AG04450 (cell line): ENCODE results near the gene SCD5. TPM values are rescaled to one million over a fixed set of nuclear protein-coding genes. Genes with fewer than 3 reads are reported as not detected.

ENCODE experiments used
- CTCF ChIA-PET: fragments of 300-600, 350-600 bp; formaldehyde crosslinking; extraction: SDS; loops from one replicate; lab custom pipeline; 2022; ENCODE audit warnings: antibody characterized with exemption, inconsistent platforms; lab: Charles Lee
- POLR2A ChIA-PET: fragments of 350-600 bp; formaldehyde crosslinking; extraction: SDS; loops from one replicate; lab custom pipeline; 2021; ENCODE audit warnings: antibody characterized with exemption, inconsistent platforms; lab: Yijun Ruan, JAX
- DNase-seq: peaks from one replicate; pipeline ENCODE4 v3.0.0-alpha.2; 2011; ENCODE audit warnings: low read depth, low spot score
- H3K27ac ChIP-seq: one replicate; pipeline ENCODE4 v1.5.1; 2012; ENCODE audit warnings: low read depth, low read length, control low read depth
- H3K27me3 ChIP-seq: one replicate; pipeline ENCODE4 v1.6.0; 2012; ENCODE audit warnings: low read length; ENCODE audit not compliant: control insufficient read depth, insufficient read depth
- H3K4me3 ChIP-seq: 2 replicates; pipeline ENCODE4 v1.5.1; 2011; ENCODE audit warnings: mild to moderate bottlenecking, low read depth, low read length, control low read depth
- H3K9me3 ChIP-seq: 2 replicates; pipeline ENCODE4 v1.5.1; 2012; ENCODE audit warnings: low read length; ENCODE audit not compliant: control insufficient read depth, insufficient read depth
- CTCF ChIP-seq: IDR thresholded peaks from 2 replicates; pipeline ENCODE4 v1.5.1; 2011; ENCODE audit warnings: low read depth, low read length, control low read depth, inconsistent platforms
- polyA plus RNA-seq: library from polyadenylated mRNA; depleted of rRNA; stranded (reverse); fragments of >200 nt; gene quantifications from 2 replicates; pipeline ENCODE4 v1.2.3, GENCODE V29; 2011

The SCD5 gene
- polyA plus RNA-seq, 1 experiment, result 13.1 TPM

GRCh38 chr4:82661181-82661992 is 137.2 kb downstream of the SCD5 start:
- ChIA-PET POLR2A (no interaction called here), CTCF (no interaction called here)
- no peak for TF ChIP-seq CTCF
- Histone ChIP-seq H3K27ac (no peak overlapping the region), H3K27me3 (no peaks in the 10 kb centered on the region), H3K9me3 (no peaks in the 10 kb centered on the region), H3K4me3 (no peak overlapping the region)
- no peak for DNase-seq

GRCh38 chr4:82652062-82652461 is 146.5 kb downstream of the SCD5 start:
- no peak for TF ChIP-seq CTCF
- H3K4me3 ChIP-seq, result no peak overlapping the region
- no peaks in the 10 kb centered on the region for H3K27me3 ChIP-seq
- ChIA-PET CTCF (no interaction called here), POLR2A (no interaction called here)
- no peaks in the 10 kb centered on the region for H3K9me3 ChIP-seq
- no peak for DNase-seq
- no peak overlapping the region for H3K27ac ChIP-seq

GRCh38 chr4:82650868-82651267 is 147.7 kb downstream of the SCD5 start:
- CTCF ChIA-PET, result no interaction called here
- TF ChIP-seq CTCF, result no peak
- POLR2A ChIA-PET, result no interaction called here
- Histone ChIP-seq H3K27ac (no peak overlapping the region), H3K27me3 (no peaks in the 10 kb centered on the region), H3K9me3 (no peaks in the 10 kb centered on the region), H3K4me3 (no peak overlapping the region)
- DNase-seq, result no peak

GRCh38 chr4:82648356-82648755 is 150.2 kb downstream of the SCD5 start:
- CTCF ChIA-PET, result no interaction called here
- no peak overlapping the region for H3K4me3 ChIP-seq
- no peak for TF ChIP-seq CTCF
- no peaks in the 10 kb centered on the region for H3K9me3 ChIP-seq
- no peaks in the 10 kb centered on the region for H3K27me3 ChIP-seq
- POLR2A ChIA-PET, result no interaction called here
- no peak for DNase-seq
- no peak overlapping the region for H3K27ac ChIP-seq

- Histone ChIP-seq H3K27ac (no peak overlapping the region), H3K27me3 (peaks cover 2% of the 10 kb centered on the region), H3K9me3 (no peaks in the 10 kb centered on the region), H3K4me3 (no peak overlapping the region)
- DNase-seq, result no peak
- CTCF ChIA-PET, result no interaction called here
- POLR2A ChIA-PET, result no interaction called here
- TF ChIP-seq CTCF, result no peak
Observed at GRCh38 chr4:82645936-82646565, 152.5 kb downstream of the SCD5 start.
